Heart right ventricle (tissue), 16 donors: ENCODE data around the gene RHOV. TPM values are rescaled to one million over a fixed set of nuclear protein-coding genes. Genes with fewer than 3 reads are reported as not detected.

Experiments used
- ATAC-seq, 8 donors: fragments of 200-7000 bp; cut with Tn5 transposase; one replicate each; pipeline ENCODE4 v1.9.1; 2020; ENCODE audit warnings: mild to moderate bottlenecking in 8 of 8, moderate library complexity in 8 of 8, moderate number of reproducible peaks in 1 of 8
- DNase-seq, 2 donors: peaks; one replicate each; pipeline ENCODE4 v3.0.0-alpha.2; 2020
- H3K27ac ChIP-seq, 10 donors: fragments of 200-600 bp; sonication (generic) in 2 of 10; one replicate each; pipeline versions ENCODE4 v1.5.0 to v1.8.0; 2020 to 2022; ENCODE audit warnings: mild to moderate bottlenecking in 3 of 10
- H3K27me3 ChIP-seq, 7 donors: fragments of 200-600 bp; one replicate each; pipeline ENCODE4 v1.8.0; 2021 to 2022; ENCODE audit warnings: mild to moderate bottlenecking in 2 of 7
- H3K36me3 ChIP-seq, 9 donors: fragments of 200-600 bp; sonication (generic) in 1 of 9; one replicate each; pipeline versions ENCODE4 v1.5.0 to v1.8.0; 2020 to 2022; ENCODE audit warnings: mild to moderate bottlenecking in 2 of 9
- H3K4me1 ChIP-seq, 9 donors: fragments of 200-600 bp; sonication (generic) in 1 of 9; one replicate each; pipeline versions ENCODE4 v1.5.0 to v1.8.0; 2020 to 2022; ENCODE audit warnings: mild to moderate bottlenecking in 4 of 9
- H3K4me3 ChIP-seq, 10 donors: fragments of 200-600 bp; sonication (generic) in 2 of 10; one replicate each; pipeline versions ENCODE4 v1.5.0 to v1.8.0; 2020 to 2022; ENCODE audit warnings: mild to moderate bottlenecking in 7 of 10, moderate library complexity in 2 of 10
- H3K9me3 ChIP-seq, 11 donors: fragments of 200-600 bp in 10 of 11; sonication (generic) in 2 of 11; one replicate each; pipeline versions ENCODE4 v1.5.0 to v1.8.0; 2013 to 2022; ENCODE audit warnings: mild to moderate bottlenecking in 2 of 11, control low read depth in 1 of 11, moderate library complexity in 1 of 11
- WGBS, 2 donors: extraction: QIAGEN DNeasy Blood & Tissue Kit; methylation state at CpG; one replicate each; pipeline ENCODE4 v1.1.7; 2013; ENCODE audit warnings: inconsistent platforms in 1 of 2; 5-methylcytosine and 5-hydroxymethylcytosine counted together
- intact Hi-C, 10 donors: fragments of 100-400 bp; cut with DNase I; formaldehyde crosslinking; loops; one replicate each; pipeline versions ENCODE4 v1.11.1 to v1.14.2; 2022
- polyA plus RNA-seq, 2 donors: library from polyadenylated mRNA; stranded (reverse); fragments of 200-250 nt; gene quantifications; one replicate each; pipeline ENCODE4 v1.2.3, GENCODE V29; 2013
- total RNA-seq, 10 donors: library from RNA; stranded (reverse); fragmentation: NEBNext Ultra II Directional in 3 of 10; extraction: Animal tissue kit (Norgen Biotek cat#: 25700) in 3 of 10; gene quantifications; one replicate each; pipeline versions ENCODE4 v1.2.1 to v1.2.4, GENCODE V29; 2021 to 2023
- TF ChIP-seq, protein P1 (sequence below), 9 donors: fragments of 200-600 bp; sonication (generic) in 2 of 9; IDR thresholded peaks; one replicate each; pipeline versions ENCODE4 v1.5.0 to v1.8.0; 2021 to 2022; ENCODE audit warnings: antibody characterized with exemption in 9 of 9, mild to moderate bottlenecking in 5 of 9, moderate library complexity in 1 of 9
- donor health status: Arrhythmogenic right ventricular cardiomyopathy.
- donor health status: ischemic (EF 13 %, LVEDD 7.1; RV severe dilation, severe dysfunction).
- donor health status: healthy with polysubstance abuse.
- donor health status: DM: no; HTN: yes; CAD: no.
- donor health status: DM: no; HTN: no; CAD: no.
- donor health status: ischemic (EF 25% LVEDD 6.9; RV normal size, moderate dysfunction).
- donor health status: ischemic (EF 25% LVEDD 5.7; RV mildly dilated, moderate dysfunction).
- donor health status: healthy.
- donor health status: DM: yes; HTN: yes; CAD: no.
- donor health status: Ischemic cardiomyopathy.
- donor health status: ischemic (EF 35%, LVEDD 5.7; RV mildly dilated, moderate dysfunction).
- donor health status: nonischemic (EF 11% LVEDD 7.7; RV severe dilation, severe dysfunction).
- donor health status: DM: yes; HTN: yes; CAD: no.
- donor health status: PGD.
- donor health status: ischemic (EF 29% LVEDD 5.4; RV normal size, mild dysfunction).
- donor health status: nonischemic (EF 23%, LVEDD 6.1; RV moderate dilation, normal function).

RHOV gene
- total and polyA plus RNA-seq, 12 donors, result 0.03 TPM; not detected in 11

DNA sequence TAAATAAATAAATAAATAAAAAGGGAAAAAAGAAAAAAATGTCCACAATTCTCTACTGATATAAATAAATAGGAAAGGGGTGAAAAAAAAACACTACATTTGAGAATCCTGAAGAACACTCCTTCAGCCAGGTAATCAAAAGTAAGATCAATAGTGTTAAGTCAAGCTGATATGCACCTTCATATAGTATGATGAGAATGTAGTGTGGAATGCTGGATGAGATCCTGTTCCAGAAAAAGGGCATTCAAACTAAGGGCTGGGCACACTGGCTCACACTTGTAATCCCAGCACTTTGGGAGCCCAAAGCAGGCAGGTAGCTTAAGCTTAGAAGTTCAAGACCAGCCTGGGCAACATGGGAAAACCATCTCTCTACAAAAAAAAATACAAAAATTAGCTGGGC is 15.1 kb upstream of the RHOV start:
- Histone ChIP-seq H3K36me3 (no peaks in the 10 kb centered on the region), H3K27me3 (no peaks in the 10 kb centered on the region), H3K27ac (no peak overlapping the region), H3K4me3 (no peak overlapping the region), H3K9me3 (no peaks in the 10 kb centered on the region), H3K4me1 (peaks cover 0 to 12% (median 6%) of the 10 kb centered on the region in 9 donors)
- no peak for ATAC-seq
- DNase-seq, result no peak
- TF ChIP-seq, protein P1, sequence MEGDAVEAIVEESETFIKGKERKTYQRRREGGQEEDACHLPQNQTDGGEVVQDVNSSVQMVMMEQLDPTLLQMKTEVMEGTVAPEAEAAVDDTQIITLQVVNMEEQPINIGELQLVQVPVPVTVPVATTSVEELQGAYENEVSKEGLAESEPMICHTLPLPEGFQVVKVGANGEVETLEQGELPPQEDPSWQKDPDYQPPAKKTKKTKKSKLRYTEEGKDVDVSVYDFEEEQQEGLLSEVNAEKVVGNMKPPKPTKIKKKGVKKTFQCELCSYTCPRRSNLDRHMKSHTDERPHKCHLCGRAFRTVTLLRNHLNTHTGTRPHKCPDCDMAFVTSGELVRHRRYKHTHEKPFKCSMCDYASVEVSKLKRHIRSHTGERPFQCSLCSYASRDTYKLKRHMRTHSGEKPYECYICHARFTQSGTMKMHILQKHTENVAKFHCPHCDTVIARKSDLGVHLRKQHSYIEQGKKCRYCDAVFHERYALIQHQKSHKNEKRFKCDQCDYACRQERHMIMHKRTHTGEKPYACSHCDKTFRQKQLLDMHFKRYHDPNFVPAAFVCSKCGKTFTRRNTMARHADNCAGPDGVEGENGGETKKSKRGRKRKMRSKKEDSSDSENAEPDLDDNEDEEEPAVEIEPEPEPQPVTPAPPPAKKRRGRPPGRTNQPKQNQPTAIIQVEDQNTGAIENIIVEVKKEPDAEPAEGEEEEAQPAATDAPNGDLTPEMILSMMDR (IDR thresholded peaks at IDR 0.05), result no peak
- intact Hi-C loops, result no loop called here

DNA sequence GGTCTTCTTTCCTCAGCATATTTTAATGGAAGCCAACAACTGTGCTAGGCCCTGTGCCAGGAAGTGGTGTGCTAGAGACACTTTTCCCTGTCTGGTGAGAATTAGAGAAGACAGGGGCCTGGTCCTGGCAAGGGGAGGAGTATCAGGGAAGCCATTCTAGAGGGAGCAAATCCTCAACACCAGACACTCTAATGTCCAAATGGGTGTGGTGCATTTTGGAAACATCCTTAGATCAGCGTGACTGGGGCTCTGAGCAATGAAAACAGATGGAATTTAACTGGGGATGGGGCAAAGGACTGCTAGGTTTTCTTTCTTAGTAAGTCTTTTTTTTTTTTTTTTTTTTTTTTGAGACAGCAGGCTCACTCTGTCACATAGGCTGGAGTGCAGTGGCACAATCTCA is 12.6 kb upstream of the RHOV start:
- DNase-seq, result no peak
- Histone ChIP-seq H3K36me3 (no peaks in the 10 kb centered on the region), H3K4me3 (no peak overlapping the region), H3K9me3 (peaks cover 0 to 7% (median 0%) of the 10 kb centered on the region in 11 donors), H3K27ac (no peak overlapping the region), H3K4me1 (no peaks in the 10 kb centered on the region), H3K27me3 (no peaks in the 10 kb centered on the region)
- WGBS, 2 donors, result 76 to 84% methylated on average over 1 of the region's 1 CpG
- TF ChIP-seq, protein P1 (IDR thresholded peaks at IDR 0.05), result no peak
- ATAC-seq, result no peak
- intact Hi-C loops, result loop anchor here in 1 of 10 donors (1.0 kb wide), 1 partner anchor 31 kb away; no protein-coding TSS in a partner anchor

DNA sequence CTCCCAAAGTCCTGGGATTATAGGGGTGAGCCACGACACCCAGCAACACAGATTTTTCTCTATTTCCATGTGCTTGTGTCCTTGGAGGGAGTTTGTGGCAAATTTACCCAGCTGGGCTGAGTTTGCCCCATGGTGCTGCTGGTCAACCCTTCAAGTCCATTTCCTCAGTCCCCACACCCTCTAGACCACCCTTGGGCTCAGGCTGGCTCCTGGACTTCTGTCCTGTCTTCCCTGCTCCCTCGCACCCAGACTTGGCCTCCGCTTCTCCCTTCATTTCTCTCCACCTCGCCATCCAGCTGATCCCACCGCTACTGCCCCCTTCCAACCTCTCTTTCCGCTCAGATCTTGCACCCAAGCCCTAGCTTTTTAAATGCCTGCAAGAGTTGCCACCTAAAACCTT is 7.3 kb upstream of the RHOV start:
- Histone ChIP-seq H3K4me3 (no peak overlapping the region), H3K27me3 (no peaks in the 10 kb centered on the region), H3K4me1 (no peaks in the 10 kb centered on the region), H3K9me3 (peaks cover 0 to 7% (median 0%) of the 10 kb centered on the region in 11 donors), H3K27ac (no peak overlapping the region), H3K36me3 (no peaks in the 10 kb centered on the region)
- ATAC-seq (no peak), DNase-seq (no peak)
- intact Hi-C loops, result no loop called here
- WGBS, 2 donors, result 94% methylated on average over 6 of the region's 6 CpGs
- TF ChIP-seq, protein P1 (IDR thresholded peaks at IDR 0.05), result no peak

DNA sequence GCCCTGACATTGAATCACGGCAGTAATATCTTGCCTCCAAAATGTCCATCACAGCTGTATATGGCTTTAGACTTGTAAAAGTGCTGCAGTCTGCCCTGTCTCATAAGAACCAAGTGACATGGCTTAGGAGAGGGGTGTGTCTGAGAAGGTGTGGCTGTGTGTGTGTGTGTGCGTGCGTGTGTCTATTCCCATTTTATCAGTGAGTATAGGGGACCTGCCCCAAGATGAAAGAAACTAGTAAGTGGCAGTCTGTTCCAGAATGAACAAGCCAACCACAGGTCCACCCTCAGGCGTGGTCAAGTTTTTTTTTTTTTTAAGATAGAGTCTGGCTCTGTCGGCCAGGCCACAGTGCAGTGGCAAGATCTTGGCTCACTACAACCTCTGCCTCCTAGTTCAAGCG is 5.6 kb upstream of the RHOV start:
- intact Hi-C loops, result no loop called here
- Histone ChIP-seq H3K4me3 (no peak overlapping the region), H3K27me3 (peaks cover 0 to 6% (median 0%) of the 10 kb centered on the region in 7 donors), H3K4me1 (no peaks in the 10 kb centered on the region), H3K36me3 (no peaks in the 10 kb centered on the region), H3K27ac (no peak overlapping the region), H3K9me3 (peaks cover 0 to 7% (median 0%) of the 10 kb centered on the region in 11 donors)
- no peak for ATAC-seq
- TF ChIP-seq, protein P1 (IDR thresholded peaks at IDR 0.05), result no peak
- no peak for DNase-seq
- 82 to 85% methylated on average over 6 of the region's 6 CpGs for WGBS, 2 donors
